Liver (tissue), 9 donors: ENCODE data around the gene PCID2. TPM values are rescaled to one million over a fixed set of nuclear protein-coding genes. Genes with fewer than 3 reads are reported as not detected.

Experiments used
- DNase-seq: peaks from one replicate; pipeline ENCODE4 v3.0.0-alpha.2; 2017; ENCODE audit warnings: low spot score
- H3K27ac ChIP-seq, 2 donors: one replicate each; pipeline ENCODE4 v1.7.0; 2013; ENCODE audit warnings: inconsistent platforms in 2 of 2, low read length in 2 of 2, control low read depth in 1 of 2, low read depth in 1 of 2, mild to moderate bottlenecking in 1 of 2
- H3K27me3 ChIP-seq, 4 donors: one replicate each; pipeline versions ENCODE4 v1.6.1 to v1.7.0; 2013; ENCODE audit warnings: low read length in 3 of 4, inconsistent platforms in 1 of 4, mild to moderate bottlenecking in 1 of 4, moderate library complexity in 1 of 4; ENCODE audit not compliant: control insufficient read depth in 4 of 4, insufficient read depth in 4 of 4
- H3K36me3 ChIP-seq, 4 donors: one replicate each; pipeline versions ENCODE4 v1.6.1 to v1.7.0; 2013; ENCODE audit warnings: low read length in 3 of 4, mild to moderate bottlenecking in 3 of 4, low read depth in 1 of 4, moderate library complexity in 1 of 4; ENCODE audit not compliant: control insufficient read depth in 4 of 4, insufficient read depth in 3 of 4
- H3K4me1 ChIP-seq, 4 donors: one replicate each; pipeline versions ENCODE4 v1.6.1 to v1.7.0; 2013; ENCODE audit warnings: low read length in 3 of 4, mild to moderate bottlenecking in 3 of 4, moderate library complexity in 1 of 4; ENCODE audit not compliant: control insufficient read depth in 4 of 4, insufficient read depth in 4 of 4
- H3K4me3 ChIP-seq, 3 donors: one replicate each; pipeline versions ENCODE4 v1.6.1 to v1.7.0; 2013; ENCODE audit warnings: low read length in 3 of 3, control low read depth in 1 of 3, low read depth in 1 of 3, mild to moderate bottlenecking in 1 of 3
- H3K9ac ChIP-seq, 2 donors: one replicate each; pipeline ENCODE4 v1.7.0; 2013; ENCODE audit warnings: low read length in 2 of 2, mild to moderate bottlenecking in 2 of 2, moderate library complexity in 2 of 2, control low read depth in 1 of 2, low read depth in 1 of 2
- H3K9me3 ChIP-seq, 4 donors: one replicate each; pipeline versions ENCODE4 v1.6.1 to v1.7.0; 2013; ENCODE audit warnings: low read length in 3 of 4; ENCODE audit not compliant: control insufficient read depth in 4 of 4
- ATF3 ChIP-seq: IDR thresholded peaks from 2 replicates; pipeline ENCODE4 v1.6.1; 2016; ENCODE audit warnings: antibody characterized with exemption
- CTCF ChIP-seq: fragments of 150-350 bp; IDR thresholded peaks from 2 replicates; pipeline ENCODE4 v1.5.1; 2017; ENCODE audit warnings: improper control_type of control experiment, low read depth, low read length; ENCODE audit not compliant: missing input control
- EGR1 ChIP-seq, 2 donors: IDR thresholded peaks; 2 replicates each; pipeline ENCODE4 v1.6.1; 2016 to 2018; ENCODE audit warnings: antibody characterized with exemption in 2 of 2, low read depth in 2 of 2
- FOXA1 ChIP-seq: IDR thresholded peaks from 2 replicates; pipeline ENCODE4 v1.6.1; 2016; ENCODE audit warnings: antibody characterized with exemption
- FOXA2 ChIP-seq: IDR thresholded peaks from 2 replicates; pipeline ENCODE4 v1.6.1; 2016; ENCODE audit warnings: antibody characterized with exemption
- GABPA ChIP-seq, 2 donors: IDR thresholded peaks in 1 of 2; conservative IDR thresholded peaks in 1 of 2; 2 replicates each; pipeline ENCODE4 v1.6.1; 2016; ENCODE audit warnings: antibody characterized with exemption in 2 of 2, mild to moderate bottlenecking in 1 of 2, moderate library complexity in 1 of 2
- HNF4A ChIP-seq, 2 donors: conservative IDR thresholded peaks; 2 replicates each; pipeline ENCODE4 v1.6.1; 2016; ENCODE audit warnings: antibody characterized with exemption in 2 of 2, mild to moderate bottlenecking in 2 of 2
- HNF4G ChIP-seq: IDR thresholded peaks from 2 replicates; pipeline ENCODE4 v1.6.1; 2016; ENCODE audit warnings: antibody characterized with exemption
- JUND ChIP-seq, 2 donors: IDR thresholded peaks; 2 replicates each; pipeline ENCODE4 v1.6.1; 2016; ENCODE audit warnings: antibody characterized with exemption in 2 of 2
- MAX ChIP-seq: IDR thresholded peaks from 2 replicates; pipeline ENCODE4 v1.6.1; 2016; ENCODE audit warnings: antibody characterized with exemption
- NR2F2 ChIP-seq: IDR thresholded peaks from 2 replicates; pipeline ENCODE4 v1.6.1; 2016; ENCODE audit warnings: antibody characterized with exemption
- RAD21 ChIP-seq, 2 donors: IDR thresholded peaks; 2 replicates each; pipeline ENCODE4 v1.6.1; 2016; ENCODE audit warnings: antibody characterized with exemption in 2 of 2, mild to moderate bottlenecking in 2 of 2
- REST ChIP-seq: IDR thresholded peaks from 2 replicates; pipeline ENCODE4 v1.6.1; 2016; ENCODE audit warnings: antibody characterized with exemption, mild to moderate bottlenecking
- RXRA ChIP-seq, 2 donors: IDR thresholded peaks; 2 replicates each; pipeline ENCODE4 v1.6.1; 2017 to 2018; ENCODE audit warnings: antibody characterized with exemption in 2 of 2, mild to moderate bottlenecking in 1 of 2
- SP1 ChIP-seq: IDR thresholded peaks from 2 replicates; pipeline ENCODE4 v1.6.1; 2018; ENCODE audit warnings: antibody characterized with exemption, mild to moderate bottlenecking
- TAF1 ChIP-seq: conservative IDR thresholded peaks from 2 replicates; pipeline ENCODE4 v1.6.1; 2016; ENCODE audit warnings: antibody characterized with exemption, mild to moderate bottlenecking
- YY1 ChIP-seq: IDR thresholded peaks from 2 replicates; pipeline ENCODE4 v1.6.1; 2016; ENCODE audit warnings: antibody characterized with exemption, mild to moderate bottlenecking
- ZBTB33 ChIP-seq: IDR thresholded peaks from 2 replicates; pipeline ENCODE4 v1.6.1; 2016; ENCODE audit warnings: antibody characterized with exemption
- WGBS: extraction: QIAGEN DNeasy Blood & Tissue Kit; methylation state at CpG from one replicate; pipeline ENCODE4 v1.1.7; 2013; 5-methylcytosine and 5-hydroxymethylcytosine counted together
- polyA plus RNA-seq, 2 donors: library from polyadenylated mRNA; stranded (reverse) in 1 of 2; unstranded in 1 of 2; fragments of 200-250 nt in 1 of 2; fragments of >200 nt in 1 of 2; fragmentation: Nextera tagmentation in 1 of 2; extraction: Ambion mirVana in 1 of 2; gene quantifications; one replicate each; pipeline versions ENCODE4 v1.2.1 to v1.2.3, GENCODE V29; 2013 to 2015
- total RNA-seq, 2 donors: library from RNA; depleted of rRNA; stranded (reverse); fragments of >200 nt; gene quantifications; one replicate each; pipeline ENCODE4 v1.2.3, GENCODE V29; 2014
- donor health status: healthy.
- donor health status: healthy.
- donor health status: healthy.
- donor health status: healthy.
- donor health status: healthy.

Gene PCID2
- total and polyA plus RNA-seq, 4 donors, result 13.8 to 39.1 (median 22.7) TPM

GRCh38 chr13:113219256-113219940, 10.9 kb upstream of the PCID2 start:
- Histone ChIP-seq H3K27ac (peak overlapping the region; percentile 57 to 69), H3K9me3 (no peaks in the 10 kb centered on the region), H3K9ac (peak overlapping the region in 1 of 2 donors; percentile 30), H3K4me3 (no peak overlapping the region), H3K36me3 (peaks cover under 1 to 12% (median 7%) of the 10 kb centered on the region in 4 donors), H3K4me1 (peaks cover 21 to 48% (median 38%) of the 10 kb centered on the region in 4 donors), H3K27me3 (no peaks in the 10 kb centered on the region)
- DNase-seq, result peak; percentile 59
- 66% methylated on average over 14 of the region's 14 CpGs for WGBS
- TF ChIP-seq RAD21 (IDR thresholded peaks at IDR 0.05) (peak in 1 of 2 donors; percentile 8), ZBTB33 (no peak)

- Histone ChIP-seq H3K27ac (no peak overlapping the region), H3K4me3 (no peak overlapping the region), H3K36me3 (peaks cover 0 to 9% (median 5%) of the 10 kb centered on the region in 4 donors), H3K9ac (no peak overlapping the region), H3K4me1 (peaks cover 21 to 48% (median 38%) of the 10 kb centered on the region in 4 donors), H3K27me3 (no peaks in the 10 kb centered on the region), H3K9me3 (no peaks in the 10 kb centered on the region)
- TF ChIP-seq GABPA (IDR thresholded peaks at IDR 0.05 in 1 of 2, conservative IDR thresholded peaks at IDR 0.05 in 1 of 2) (no peak), MAX (no peak), REST (no peak), ZBTB33 (no peak), ATF3 (no peak), HNF4G (no peak), YY1 (no peak), JUND (IDR thresholded peaks at IDR 0.05) (no peak), SP1 (no peak), RXRA (IDR thresholded peaks at IDR 0.05) (no peak), EGR1 (IDR thresholded peaks at IDR 0.05; ENCODE audit: low read depth in 2 of 2) (no peak), CTCF (no peak), TAF1 (no peak), HNF4A (conservative IDR thresholded peaks at IDR 0.05) (no peak), RAD21 (IDR thresholded peaks at IDR 0.05) (no peak), FOXA1 (no peak), FOXA2 (no peak), NR2F2 (no peak)
- 71% methylated on average over 3 of the region's 3 CpGs for WGBS
- DNase-seq, result no peak
These were observed 10.1 kb upstream of the PCID2 start for GRCh38 chr13:113218586-113218985.
